HG02943 (cell line): ENCODE data around the gene C16orf86.
A peak's percentile ranks its signal among the peaks of the same experiment; 100 is the strongest.

Source experiments
- ATAC-seq: cut with Tn5 transposase; IDR thresholded peaks from one replicate; pipeline ENCODE4 v1.9.1; 2021; ENCODE audit warnings: mild to moderate bottlenecking, low read depth, moderate library complexity; ENCODE audit not compliant: unreplicated experiment

Gene C16orf86

GRCh38 chr16:67666559-67667452, at the start of gene C16orf86, which contains the start of gene ENKD1:
C16orf86 (plus strand) TSS chr16:67666814; CDS start chr16:67666971, 157 bp downstream.
ENKD1 (minus strand) TSS chr16:67666750; CDS start chr16:67666442, 308 bp downstream.
- peak; percentile 42 for ATAC-seq

- no peak for ATAC-seq
These were observed 38.4 kb upstream of the C16orf86 start for GRCh38 chr16:67628216-67628615.

- ATAC-seq: no peak
These were observed 34.0 kb upstream of the C16orf86 start for GRCh38 chr16:67632415-67633172.

GRCh38 chr16:67636713-67637112, 29.9 kb upstream of the C16orf86 start:
- ATAC-seq: no peak

- ATAC-seq: no peak
These were observed 29.0 kb upstream of the C16orf86 start for GRCh38 chr16:67637625-67638024.

GRCh38 chr16:67641779-67642708, 24.6 kb upstream of the C16orf86 start:
- ATAC-seq: no peak

- no peak for ATAC-seq
These were observed 22.6 kb upstream of the C16orf86 start for GRCh38 chr16:67644038-67644437.

GRCh38 chr16:67645397-67646121, 21.1 kb upstream of the C16orf86 start:
- ATAC-seq: no peak

- no peak for ATAC-seq
These were observed 19.4 kb upstream of the C16orf86 start for GRCh38 chr16:67647111-67647651.

- ATAC-seq: no peak
These were observed 18.9 kb upstream of the C16orf86 start for GRCh38 chr16:67647681-67648080.

- ATAC-seq: no peak
These were observed 18.4 kb upstream of the C16orf86 start for GRCh38 chr16:67648088-67648763.

- no peak for ATAC-seq
These were observed 17.7 kb upstream of the C16orf86 start for GRCh38 chr16:67648764-67649407.

- no peak for ATAC-seq
These were observed 17.1 kb upstream of the C16orf86 start for GRCh38 chr16:67649494-67649931.

GRCh38 chr16:67650023-67650422, 16.6 kb upstream of the C16orf86 start:
- no peak for ATAC-seq

GRCh38 chr16:67651039-67651438, 15.6 kb upstream of the C16orf86 start:
- ATAC-seq: no peak

GRCh38 chr16:67651847-67652246, 14.8 kb upstream of the C16orf86 start:
- no peak for ATAC-seq

- no peak for ATAC-seq
These were observed 14.0 kb upstream of the C16orf86 start for GRCh38 chr16:67652578-67653127.
